ENCODE results near the gene NPR1.
"Not testable (repeated sequence)": the region's sequence is repeated elsewhere in the genome, so short reads cannot be mapped to it uniquely, and the experiment has no call there.

The NPR1 gene

DNA sequence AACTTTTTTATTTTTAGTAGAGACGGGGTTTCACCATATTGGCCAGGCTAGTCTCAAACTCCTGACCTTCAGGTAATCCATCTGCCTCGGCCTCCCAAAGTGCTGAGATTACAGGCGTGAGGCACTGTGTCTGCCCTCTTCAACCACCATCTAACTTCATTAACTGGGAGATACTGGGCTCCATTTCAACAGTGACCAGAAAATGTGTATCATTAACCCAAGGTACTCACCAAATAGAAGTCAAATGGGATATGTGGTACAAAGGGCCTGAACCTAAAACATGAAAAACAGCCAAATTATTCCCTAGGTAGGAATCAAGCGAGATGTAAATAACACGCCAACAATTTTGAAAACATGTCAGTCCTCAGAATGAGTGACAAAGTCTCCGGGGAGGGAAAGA, 8.9 kb upstream of the NPR1 start:
- Histone ChIP-seq H3K27me3 (ENCODE audit: low read depth, low read length) (no peaks in the 10 kb centered on the region), H3K4me1 (ENCODE audit: control insufficient read depth in 1 of 2, insufficient read depth in 2 of 2, low read length in 2 of 2) (peaks cover 4 to 23% of the 10 kb centered on the region in 2 donors), H3K9me3 (ENCODE audit: control insufficient read depth in 1 of 2, low read length in 2 of 2) (no peaks in the 10 kb centered on the region), H3K4me3 (ENCODE audit: low read depth in 1 of 2, low read length in 2 of 2) (peak overlapping the region; percentile 88 to 97), H3K36me3 (ENCODE audit: control insufficient read depth in 1 of 2, insufficient read depth in 2 of 2, low read length in 2 of 2) (peaks cover 36 to 45% of the 10 kb centered on the region in 2 donors), H3K27ac (ENCODE audit: low read length) (peak overlapping the region; percentile 94)

DNA sequence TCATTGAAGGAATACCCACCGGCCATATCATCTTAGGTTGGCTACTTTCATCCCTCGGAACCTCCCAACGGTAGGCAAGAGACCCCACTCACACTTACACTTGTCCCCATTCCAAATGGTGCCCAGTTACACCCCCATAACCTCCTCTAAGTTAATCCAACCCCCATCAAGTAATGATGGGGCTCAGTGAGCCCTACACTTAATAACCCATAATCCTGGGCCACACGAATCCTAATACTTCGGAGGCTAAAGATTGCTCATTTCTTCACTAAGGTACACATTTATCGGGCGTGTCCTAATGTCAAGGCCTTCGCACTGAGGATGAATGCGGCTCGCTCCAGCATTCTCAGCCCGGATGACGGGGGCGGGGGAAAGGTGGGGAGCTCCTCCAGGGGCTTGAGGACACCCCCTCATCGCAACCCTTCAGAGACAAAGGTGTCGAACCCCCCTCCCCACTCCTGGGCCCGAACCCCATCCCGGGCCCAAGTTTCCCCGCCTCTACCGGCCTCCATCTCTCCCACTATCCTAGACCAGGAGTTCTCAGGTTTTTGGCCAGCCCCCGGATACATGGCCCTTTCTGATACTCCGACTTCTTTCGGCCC, 8.1 kb upstream of the NPR1 start:
- Histone ChIP-seq H3K9me3 (ENCODE audit: control insufficient read depth in 1 of 2, low read length in 2 of 2) (no peaks in the 10 kb centered on the region), H3K4me3 (ENCODE audit: low read depth in 1 of 2, low read length in 2 of 2) (peak overlapping the region; percentile 88 to 97), H3K36me3 (ENCODE audit: control insufficient read depth in 1 of 2, insufficient read depth in 2 of 2, low read length in 2 of 2) (peaks cover 30 to 38% of the 10 kb centered on the region in 2 donors), H3K4me1 (ENCODE audit: control insufficient read depth in 1 of 2, insufficient read depth in 2 of 2, low read length in 2 of 2) (peaks cover 4 to 23% of the 10 kb centered on the region in 2 donors), H3K27ac (ENCODE audit: low read length) (peak overlapping the region; percentile 94), H3K27me3 (ENCODE audit: low read depth, low read length) (no peaks in the 10 kb centered on the region)

DNA sequence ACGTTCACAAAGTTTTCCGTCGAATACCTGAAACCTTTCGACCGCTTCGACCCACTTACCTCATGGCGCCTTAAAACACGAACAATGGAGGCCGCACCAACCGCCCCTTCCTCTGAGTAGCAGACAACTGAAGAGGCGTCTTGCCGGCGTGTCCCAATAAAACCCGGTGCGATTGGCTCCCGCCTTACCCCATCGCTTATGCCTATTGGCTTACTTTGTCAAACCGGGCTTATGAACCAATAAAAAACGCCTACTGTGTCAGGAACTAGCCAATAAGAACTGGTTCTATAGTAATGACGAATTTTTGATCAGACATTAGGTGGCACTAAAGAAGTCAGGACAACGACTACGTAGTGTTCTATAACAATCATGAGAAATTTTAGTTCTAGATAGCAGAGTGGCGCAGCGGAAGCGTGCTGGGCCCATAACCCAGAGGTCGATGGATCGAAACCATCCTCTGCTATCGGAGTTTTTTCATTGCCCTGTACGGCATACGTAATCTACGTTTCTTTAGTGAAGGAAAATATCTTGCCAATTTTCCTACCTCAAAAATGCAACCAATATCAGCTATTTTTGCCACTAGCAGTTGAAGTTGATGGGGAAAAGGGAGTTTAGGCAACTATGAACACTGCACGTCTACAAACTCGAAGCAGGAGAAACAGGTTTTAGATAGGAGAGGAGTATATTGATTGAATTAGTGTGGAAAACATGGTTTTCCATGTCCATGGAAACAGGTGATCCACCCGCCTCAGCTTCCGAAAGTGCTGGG, 7.4 kb upstream of the NPR1 start, which contains the start of gene ILF2:
Gene ILF2 (minus strand): TSS at position 135 of the 769 bp plus-strand sequence. CDS start 71 bp downstream, at position 64.
- H3K36me3 ChIP-seq (ENCODE audit: control insufficient read depth in 1 of 2, insufficient read depth in 2 of 2, low read length in 2 of 2): peaks cover 24 to 31% of the 10 kb centered on the region in 2 donors
- H3K4me3 ChIP-seq (ENCODE audit: low read depth in 1 of 2, low read length in 2 of 2): peak within 1 kb of the TSS; percentile 88 to 97
- H3K27me3 ChIP-seq (ENCODE audit: low read depth, low read length): no peaks in the 10 kb centered on the region
- peak within 1 kb of the TSS; percentile 94 for H3K27ac ChIP-seq (ENCODE audit: low read length)
- H3K4me1 ChIP-seq (ENCODE audit: control insufficient read depth in 1 of 2, insufficient read depth in 2 of 2, low read length in 2 of 2): peaks cover 4 to 23% of the 10 kb centered on the region in 2 donors
- no peaks in the 10 kb centered on the region for H3K9me3 ChIP-seq (ENCODE audit: control insufficient read depth in 1 of 2, low read length in 2 of 2)

DNA sequence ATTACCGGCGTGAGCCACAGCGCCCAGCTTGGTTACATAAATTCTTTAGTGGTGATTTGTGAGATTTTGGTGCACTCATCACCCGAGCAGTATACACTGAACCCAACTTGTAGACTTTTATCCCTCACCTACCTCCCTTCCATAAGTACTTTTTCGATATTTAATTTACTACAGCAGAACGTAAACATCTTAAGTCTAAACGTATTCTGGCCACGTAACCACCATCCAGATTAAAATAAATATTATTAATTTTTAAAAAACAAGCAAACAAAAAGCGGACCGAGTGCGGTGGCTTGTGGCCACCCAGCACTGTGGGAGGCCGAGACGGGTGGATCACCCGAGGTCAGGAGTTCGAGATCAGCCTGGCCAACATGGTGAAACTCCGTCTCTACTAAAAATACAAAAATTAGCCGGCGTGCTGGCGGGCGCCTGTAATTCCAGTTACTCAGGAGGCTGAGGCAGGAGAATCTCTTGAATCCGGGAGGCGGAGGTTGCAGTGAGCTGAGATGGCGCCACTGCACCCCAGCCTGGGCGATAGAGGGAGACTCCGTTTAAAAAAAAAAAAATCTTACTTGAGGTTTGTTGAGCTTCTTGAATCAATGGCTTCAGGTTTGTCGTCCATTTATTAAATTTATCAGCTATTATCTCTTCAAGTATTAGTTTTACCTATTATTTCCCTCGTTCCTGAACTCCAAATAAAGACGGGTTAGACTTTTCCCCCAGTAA, 6.7 kb upstream of the NPR1 start:
- H3K36me3 ChIP-seq (ENCODE audit: control insufficient read depth in 1 of 2, insufficient read depth in 2 of 2, low read length in 2 of 2): peaks cover 17 to 24% of the 10 kb centered on the region in 2 donors
- H3K9me3 ChIP-seq (ENCODE audit: control insufficient read depth in 1 of 2, low read length in 2 of 2); H3K27me3 ChIP-seq (ENCODE audit: low read depth, low read length): not testable (repeated sequence)
- H3K27ac ChIP-seq (ENCODE audit: low read length): peak overlapping the region; percentile 94
- peak overlapping the region; percentile 88 to 97 for H3K4me3 ChIP-seq (ENCODE audit: low read depth in 1 of 2, low read length in 2 of 2)
- peaks cover 4 to 23% of the 10 kb centered on the region in 2 donors for H3K4me1 ChIP-seq (ENCODE audit: control insufficient read depth in 1 of 2, insufficient read depth in 2 of 2, low read length in 2 of 2)

DNA sequence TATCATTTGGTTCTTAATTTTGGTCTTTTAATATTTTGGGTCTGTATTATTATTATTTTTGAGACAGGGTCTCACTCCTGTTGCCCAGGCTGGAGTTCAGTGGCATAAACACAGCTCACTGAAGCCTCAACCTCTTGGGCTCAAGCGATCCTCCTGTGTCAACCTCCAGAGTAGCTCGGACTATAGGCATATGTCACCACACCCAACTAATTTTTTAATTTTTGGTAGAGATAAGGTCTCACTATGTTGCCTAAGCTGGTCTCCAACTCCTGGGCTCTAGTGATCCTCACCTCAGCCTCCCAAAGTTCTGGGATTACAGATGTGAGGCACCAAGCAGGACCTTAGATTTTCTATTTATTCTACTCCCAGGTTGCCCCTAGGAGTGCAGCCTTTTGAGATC, 5.0 kb upstream of the NPR1 start:
- Histone ChIP-seq H3K36me3 (ENCODE audit: control insufficient read depth in 1 of 2, insufficient read depth in 2 of 2, low read length in 2 of 2) (peaks cover under 1 to 6% of the 10 kb centered on the region in 2 donors), H3K9me3 (ENCODE audit: control insufficient read depth in 1 of 2, low read length in 2 of 2) (no peaks in the 10 kb centered on the region), H3K27ac (ENCODE audit: low read length) (no peak overlapping the region), H3K4me1 (ENCODE audit: control insufficient read depth in 1 of 2, insufficient read depth in 2 of 2, low read length in 2 of 2) (peaks cover 4 to 30% of the 10 kb centered on the region in 2 donors), H3K27me3 (ENCODE audit: low read depth, low read length) (peaks cover 5% of the 10 kb centered on the region), H3K4me3 (ENCODE audit: low read depth in 1 of 2, low read length in 2 of 2) (no peak overlapping the region)

DNA sequence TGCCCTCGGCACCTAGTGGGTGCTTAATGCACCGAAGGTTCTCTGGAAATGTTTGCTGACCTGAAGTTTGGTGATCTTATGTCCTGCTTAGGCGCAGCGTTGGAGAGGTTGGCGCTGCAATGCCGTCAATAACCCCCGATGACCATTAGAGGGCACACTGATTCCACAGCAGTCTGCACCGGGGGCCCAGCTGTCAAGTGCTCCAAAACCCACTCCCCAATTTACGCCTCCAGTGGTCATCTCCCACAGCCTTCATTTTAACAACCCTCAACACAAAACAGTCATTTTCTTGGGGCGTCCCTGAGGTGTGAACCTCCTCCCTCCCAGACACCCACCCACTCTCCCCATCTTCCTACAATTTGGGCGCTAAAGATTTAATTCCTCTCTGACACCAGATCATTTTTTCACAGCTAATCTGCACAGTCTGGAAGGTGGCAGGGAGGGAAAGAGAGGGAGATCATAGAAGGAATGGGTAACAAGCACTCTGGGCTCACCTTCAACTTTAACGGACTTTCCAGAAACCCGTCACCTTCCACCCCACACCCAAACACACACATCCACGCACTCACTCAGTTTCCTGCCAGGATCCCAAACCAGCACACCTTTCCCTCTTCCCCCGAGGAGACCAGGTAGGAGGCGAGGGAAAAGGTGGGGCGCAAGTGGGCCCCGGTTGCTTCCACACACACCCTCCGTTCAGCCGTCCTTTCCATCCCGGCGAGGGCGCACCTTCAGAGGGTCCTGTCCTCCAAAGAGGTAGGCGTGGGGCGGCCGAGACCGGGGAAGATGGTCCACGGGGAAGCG, 570 bp upstream of the NPR1 start:
- peaks cover 0 to 24% of the 10 kb centered on the region in 2 donors for H3K4me1 ChIP-seq (ENCODE audit: control insufficient read depth in 1 of 2, insufficient read depth in 2 of 2, low read length in 2 of 2)
- H3K36me3 ChIP-seq (ENCODE audit: control insufficient read depth in 1 of 2, insufficient read depth in 2 of 2, low read length in 2 of 2): no peaks in the 10 kb centered on the region
- H3K27me3 ChIP-seq (ENCODE audit: low read depth, low read length): peaks cover 18% of the 10 kb centered on the region
- no peak overlapping the region for H3K27ac ChIP-seq (ENCODE audit: low read length)
- no peaks in the 10 kb centered on the region for H3K9me3 ChIP-seq (ENCODE audit: control insufficient read depth in 1 of 2, low read length in 2 of 2)
- peak overlapping the region; percentile 38 to 57 for H3K4me3 ChIP-seq (ENCODE audit: low read depth in 1 of 2, low read length in 2 of 2)

DNA sequence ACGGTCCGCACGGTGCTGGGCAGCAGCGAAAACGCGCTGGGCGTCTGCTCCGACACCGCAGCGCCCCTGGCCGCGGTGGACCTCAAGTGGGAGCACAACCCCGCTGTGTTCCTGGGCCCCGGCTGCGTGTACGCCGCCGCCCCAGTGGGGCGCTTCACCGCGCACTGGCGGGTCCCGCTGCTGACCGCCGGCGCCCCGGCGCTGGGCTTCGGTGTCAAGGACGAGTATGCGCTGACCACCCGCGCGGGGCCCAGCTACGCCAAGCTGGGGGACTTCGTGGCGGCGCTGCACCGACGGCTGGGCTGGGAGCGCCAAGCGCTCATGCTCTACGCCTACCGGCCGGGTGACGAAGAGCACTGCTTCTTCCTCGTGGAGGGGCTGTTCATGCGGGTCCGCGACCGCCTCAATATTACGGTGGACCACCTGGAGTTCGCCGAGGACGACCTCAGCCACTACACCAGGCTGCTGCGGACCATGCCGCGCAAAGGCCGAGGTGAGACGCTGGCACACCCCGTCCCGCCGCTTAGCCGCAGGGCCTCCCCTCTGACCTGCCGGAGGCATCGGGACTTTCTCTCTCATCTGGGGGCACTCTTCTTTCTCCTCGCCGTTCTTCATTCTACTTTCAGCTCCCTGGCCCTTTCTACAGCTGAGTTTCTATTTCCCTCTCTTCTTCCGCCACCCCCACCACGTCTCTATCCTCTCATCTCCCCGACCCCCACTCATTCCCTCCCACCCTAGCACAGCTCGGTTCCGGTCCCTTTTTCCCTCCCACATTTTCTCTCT, 1.0 kb downstream of the NPR1 start:
- Histone ChIP-seq H3K4me1 (ENCODE audit: control insufficient read depth in 1 of 2, insufficient read depth in 2 of 2, low read length in 2 of 2) (peaks cover 0 to 24% of the 10 kb centered on the region in 2 donors), H3K4me3 (ENCODE audit: low read depth in 1 of 2, low read length in 2 of 2) (peak overlapping the region; percentile 38 to 57), H3K27me3 (ENCODE audit: low read depth, low read length) (peaks cover 18% of the 10 kb centered on the region), H3K27ac (ENCODE audit: low read length) (no peak overlapping the region), H3K36me3 (ENCODE audit: control insufficient read depth in 1 of 2, insufficient read depth in 2 of 2, low read length in 2 of 2) (no peaks in the 10 kb centered on the region), H3K9me3 (ENCODE audit: control insufficient read depth in 1 of 2, low read length in 2 of 2) (no peaks in the 10 kb centered on the region)

DNA sequence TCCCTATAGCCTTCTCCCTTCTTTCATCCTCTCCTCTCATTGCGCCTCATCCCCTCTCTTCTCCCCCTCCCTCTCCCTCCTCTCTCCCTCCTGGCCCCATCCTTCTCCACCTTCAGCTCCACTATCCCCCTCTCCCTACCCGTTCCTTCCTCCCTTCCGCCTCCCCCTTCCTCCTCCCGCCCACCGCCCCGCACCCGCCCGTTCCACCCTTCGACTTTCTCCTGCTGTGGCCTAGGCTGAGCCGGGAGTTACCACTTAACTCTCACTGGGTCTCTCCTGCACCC, 1.6 kb downstream of the NPR1 start:
- H3K27me3 ChIP-seq (ENCODE audit: low read depth, low read length): peaks cover 18% of the 10 kb centered on the region
- no peak overlapping the region for H3K27ac ChIP-seq (ENCODE audit: low read length)
- no peaks in the 10 kb centered on the region for H3K36me3 ChIP-seq (ENCODE audit: control insufficient read depth in 1 of 2, insufficient read depth in 2 of 2, low read length in 2 of 2)
- H3K4me1 ChIP-seq (ENCODE audit: control insufficient read depth in 1 of 2, insufficient read depth in 2 of 2, low read length in 2 of 2): peaks cover 0 to 24% of the 10 kb centered on the region in 2 donors
- H3K9me3 ChIP-seq (ENCODE audit: control insufficient read depth in 1 of 2, low read length in 2 of 2): no peaks in the 10 kb centered on the region
- peak overlapping the region; percentile 38 to 57 for H3K4me3 ChIP-seq (ENCODE audit: low read depth in 1 of 2, low read length in 2 of 2)

DNA sequence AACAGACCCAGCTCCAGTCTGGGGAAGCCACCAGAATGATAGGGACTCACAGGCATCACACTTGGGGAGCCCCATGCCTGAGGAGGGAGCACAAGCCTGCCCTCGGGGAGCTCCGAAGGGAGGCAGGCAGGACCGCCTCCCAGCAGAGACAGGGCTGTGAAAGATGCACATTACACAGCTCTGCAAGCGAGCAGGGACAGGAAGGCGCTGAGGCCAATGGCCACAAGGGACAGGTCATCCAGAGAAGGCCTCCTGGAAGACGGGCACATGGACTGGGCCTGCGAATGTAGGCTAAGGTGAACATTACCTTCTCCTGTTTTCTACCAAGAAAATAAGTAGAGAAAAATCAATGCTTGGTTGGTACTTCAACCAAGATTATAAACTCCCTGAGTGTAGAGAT, 4.2 kb downstream of the NPR1 start:
- no peak overlapping the region for H3K27ac ChIP-seq (ENCODE audit: low read length)
- H3K4me3 ChIP-seq (ENCODE audit: low read depth in 1 of 2, low read length in 2 of 2): no peak overlapping the region
- H3K36me3 ChIP-seq (ENCODE audit: control insufficient read depth in 1 of 2, insufficient read depth in 2 of 2, low read length in 2 of 2): no peaks in the 10 kb centered on the region
- H3K27me3 ChIP-seq (ENCODE audit: low read depth, low read length): peaks cover 18% of the 10 kb centered on the region
- H3K9me3 ChIP-seq (ENCODE audit: control insufficient read depth in 1 of 2, low read length in 2 of 2): no peaks in the 10 kb centered on the region
- H3K4me1 ChIP-seq (ENCODE audit: control insufficient read depth in 1 of 2, insufficient read depth in 2 of 2, low read length in 2 of 2): peaks cover 0 to 21% of the 10 kb centered on the region in 2 donors

DNA sequence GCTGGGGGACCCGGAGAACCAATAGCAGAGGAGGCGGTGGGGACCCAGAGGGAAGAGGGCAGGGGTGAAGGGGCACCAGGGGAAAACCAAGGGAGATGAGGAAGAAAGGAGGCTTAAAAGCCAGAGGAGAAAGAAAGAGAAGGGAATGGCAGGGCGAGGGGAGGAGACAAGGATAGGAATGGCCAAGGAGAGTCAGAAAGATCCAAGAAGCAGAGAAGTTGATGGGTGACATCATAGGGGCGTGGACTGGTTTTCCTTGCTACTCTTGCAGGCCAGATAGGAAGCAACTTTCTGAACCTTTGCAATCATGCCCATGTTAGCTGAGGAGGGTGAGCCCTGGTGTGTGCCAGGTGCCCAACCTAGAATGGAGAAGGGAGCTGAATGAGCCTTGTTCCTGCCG, 5.4 kb downstream of the NPR1 start:
- Histone ChIP-seq H3K27ac (ENCODE audit: low read length) (no peak overlapping the region), H3K36me3 (ENCODE audit: control insufficient read depth in 1 of 2, insufficient read depth in 2 of 2, low read length in 2 of 2) (peaks cover 0 to 7% of the 10 kb centered on the region in 2 donors), H3K27me3 (ENCODE audit: low read depth, low read length) (peaks cover 12% of the 10 kb centered on the region), H3K4me1 (ENCODE audit: control insufficient read depth in 1 of 2, insufficient read depth in 2 of 2, low read length in 2 of 2) (peaks cover 0 to 10% of the 10 kb centered on the region in 2 donors), H3K4me3 (ENCODE audit: low read depth in 1 of 2, low read length in 2 of 2) (no peak overlapping the region), H3K9me3 (ENCODE audit: control insufficient read depth in 1 of 2, low read length in 2 of 2) (no peaks in the 10 kb centered on the region)

Data from muscle layer of duodenum (tissue), 2 donors.